ENCODE data around the gene MCOLN1.

Gene MCOLN1

DNA sequence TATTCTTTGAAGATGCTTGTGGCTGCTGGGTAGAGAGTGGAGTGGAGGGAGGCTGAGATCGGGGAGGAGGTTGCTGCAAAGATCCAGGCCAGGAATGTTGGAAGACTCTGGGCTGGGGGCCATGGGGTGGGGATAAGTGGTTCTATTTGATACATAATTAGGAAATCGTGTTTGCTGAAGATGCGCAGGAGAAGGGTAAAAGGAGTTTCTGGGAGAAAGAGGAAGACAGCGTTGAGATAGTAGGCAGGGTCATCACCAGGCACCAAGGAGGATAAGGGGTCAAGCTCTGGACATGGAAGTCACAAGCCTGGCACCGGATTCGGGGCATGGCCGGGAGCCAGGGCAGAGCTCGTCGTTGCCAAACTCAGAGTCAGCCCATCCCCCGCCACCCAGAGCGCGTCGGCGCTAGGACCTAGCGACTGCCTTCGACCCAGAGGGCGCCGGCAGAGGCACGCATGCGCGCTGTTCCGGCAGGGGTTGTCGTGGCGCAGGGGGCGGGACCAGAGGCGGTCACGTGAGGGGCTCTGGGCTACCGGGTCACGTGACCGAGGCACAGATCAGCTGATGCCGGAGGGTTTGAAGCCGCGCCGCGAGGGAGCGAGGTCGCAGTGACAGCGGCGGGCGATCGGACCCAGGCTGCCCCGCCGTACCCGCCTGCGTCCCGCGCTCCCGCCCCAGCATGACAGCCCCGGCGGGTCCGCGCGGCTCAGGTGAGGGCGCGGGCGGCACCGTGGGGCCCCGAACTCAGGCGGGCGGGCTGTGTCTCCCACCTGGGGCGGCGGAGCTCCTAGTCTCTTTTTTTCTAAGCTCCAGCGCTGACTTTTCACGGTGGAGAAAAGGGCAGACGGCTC is at the start of gene MCOLN1:
Gene MCOLN1 (plus strand): TSS at position 553 of the 851 bp plus-strand sequence. CDS start 127 bp downstream, at position 680.
- peak; percentile 97 for DNase-seq (ENCODE audit: low spot score)

- no peak for DNase-seq (ENCODE audit: low spot score)
Observed at GRCh38 chr19:7475665-7476064, 46.8 kb upstream of the MCOLN1 start.

- DNase-seq (ENCODE audit: low spot score): no peak
Observed at GRCh38 chr19:7476241-7476640, 46.2 kb upstream of the MCOLN1 start.

DNA sequence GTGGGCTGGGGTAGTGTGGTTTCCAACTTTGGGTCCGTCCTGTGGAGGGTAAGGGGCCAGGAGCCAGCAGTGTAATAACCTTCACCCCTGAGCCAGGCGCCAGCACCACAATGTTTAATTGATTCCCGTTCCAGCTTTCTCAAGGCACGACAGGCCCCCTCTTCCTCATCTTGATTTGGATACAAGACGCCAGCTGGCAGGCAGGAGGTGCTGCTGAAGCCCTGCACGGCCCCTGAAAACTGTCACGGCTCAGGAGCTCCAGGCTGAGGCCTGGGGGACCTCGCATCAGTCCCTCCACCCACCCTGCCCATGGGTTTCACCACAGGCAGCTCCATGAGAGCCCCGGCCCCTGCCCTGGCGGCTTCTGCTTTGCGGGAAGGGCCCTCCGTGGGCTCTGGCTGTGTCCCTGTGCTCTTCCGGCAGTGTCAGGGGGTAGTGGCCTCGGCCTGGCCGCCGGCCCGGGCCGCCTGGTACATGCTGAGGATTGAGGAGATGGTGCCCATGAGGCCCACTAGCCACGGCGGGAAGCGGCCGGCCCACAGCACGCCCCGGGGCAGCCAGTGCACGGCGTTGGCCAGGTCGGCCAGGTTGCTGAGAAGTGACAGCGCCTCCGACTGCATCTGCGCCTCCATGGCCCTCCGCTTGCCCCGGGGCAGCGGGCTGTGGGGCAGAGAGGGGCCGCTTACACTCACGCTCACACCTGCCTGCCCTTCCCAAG is 45.5 kb upstream of the MCOLN1 start:
- no peak for DNase-seq (ENCODE audit: low spot score)

DNA sequence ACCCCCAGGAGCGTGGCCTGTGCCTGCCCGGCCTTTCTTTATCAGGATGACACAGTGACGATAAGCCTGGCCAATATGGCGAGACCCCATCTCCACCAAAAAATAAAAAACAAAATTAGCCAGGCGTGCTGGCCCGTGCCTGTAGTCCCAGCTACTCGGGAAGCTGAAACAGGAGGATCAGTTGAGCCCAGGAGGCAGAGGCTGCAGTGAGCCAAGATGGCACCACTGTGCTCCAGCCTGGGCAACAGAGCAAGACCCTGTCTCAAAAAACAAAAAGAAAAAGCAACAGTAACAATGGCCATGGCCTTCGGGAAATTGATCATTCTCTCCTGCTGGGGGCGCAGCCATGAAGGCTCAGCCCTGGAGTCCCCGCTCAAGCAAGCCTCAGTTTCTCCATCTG is 44.7 kb upstream of the MCOLN1 start:
- no peak for DNase-seq (ENCODE audit: low spot score)

GRCh38 chr19:7478173-7478842 is 44.1 kb upstream of the MCOLN1 start:
- DNase-seq (ENCODE audit: low spot score): no peak

- no peak for DNase-seq (ENCODE audit: low spot score)
Observed at GRCh38 chr19:7478843-7479227, 43.6 kb upstream of the MCOLN1 start.

GRCh38 chr19:7480222-7480969 is 42.0 kb upstream of the MCOLN1 start:
- DNase-seq (ENCODE audit: low spot score): no peak

- DNase-seq (ENCODE audit: low spot score): no peak
Observed at GRCh38 chr19:7480970-7481255, 41.5 kb upstream of the MCOLN1 start.

DNA sequence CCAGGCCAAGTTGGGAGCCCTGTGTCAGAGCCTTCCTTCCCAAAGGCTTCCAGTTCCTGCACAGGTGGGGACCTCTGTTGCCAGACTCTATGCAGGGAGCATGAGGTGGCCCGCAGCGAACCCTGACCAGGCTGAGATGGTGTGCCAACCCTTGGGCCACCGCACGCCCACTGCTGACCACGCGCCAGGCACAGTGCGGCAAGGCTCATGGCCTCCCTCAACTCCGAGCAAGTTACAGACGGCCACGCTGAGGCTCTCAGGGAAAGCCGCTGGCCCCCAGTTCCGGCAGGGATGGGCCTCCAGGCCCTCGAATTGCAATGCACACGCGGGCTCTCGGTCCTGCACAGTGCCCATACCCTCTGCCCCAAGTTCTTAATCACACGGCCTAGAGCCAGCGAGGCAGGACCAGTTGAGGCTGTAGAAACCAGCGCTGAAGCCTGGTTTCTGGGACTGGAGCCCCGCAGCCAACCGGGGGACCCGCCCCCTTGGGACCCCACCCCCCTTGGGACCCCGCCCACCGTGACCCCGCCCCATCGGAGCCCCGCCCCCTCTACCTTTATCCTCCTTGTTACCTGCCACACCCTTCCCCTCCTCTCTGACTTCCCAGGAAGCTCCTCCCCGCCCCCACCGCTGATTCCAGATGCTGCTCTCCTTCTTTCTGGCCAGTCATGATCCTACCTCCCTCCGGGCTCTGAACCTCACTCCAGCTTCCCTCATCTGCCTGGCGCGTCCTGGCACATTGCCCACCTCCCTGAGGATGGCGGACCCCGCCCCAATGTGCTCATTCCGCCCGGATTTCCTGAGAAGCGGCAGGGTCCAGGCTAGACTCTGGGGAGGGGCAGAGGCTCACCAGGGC is 39.6 kb upstream of the MCOLN1 start:
- no peak for DNase-seq (ENCODE audit: low spot score)

GRCh38 chr19:7483720-7484201 is 38.7 kb upstream of the MCOLN1 start:
- DNase-seq (ENCODE audit: low spot score): no peak

GRCh38 chr19:7486923-7487322 is 35.5 kb upstream of the MCOLN1 start:
- no peak for DNase-seq (ENCODE audit: low spot score)

GRCh38 chr19:7488736-7489353 is 33.6 kb upstream of the MCOLN1 start, which contains the start of gene PEX11G:
Gene PEX11G (minus strand): TSS chr19:7489035. CDS start chr19:7489010, 25 bp downstream.
- peak; percentile 86 for DNase-seq (ENCODE audit: low spot score)

DNA sequence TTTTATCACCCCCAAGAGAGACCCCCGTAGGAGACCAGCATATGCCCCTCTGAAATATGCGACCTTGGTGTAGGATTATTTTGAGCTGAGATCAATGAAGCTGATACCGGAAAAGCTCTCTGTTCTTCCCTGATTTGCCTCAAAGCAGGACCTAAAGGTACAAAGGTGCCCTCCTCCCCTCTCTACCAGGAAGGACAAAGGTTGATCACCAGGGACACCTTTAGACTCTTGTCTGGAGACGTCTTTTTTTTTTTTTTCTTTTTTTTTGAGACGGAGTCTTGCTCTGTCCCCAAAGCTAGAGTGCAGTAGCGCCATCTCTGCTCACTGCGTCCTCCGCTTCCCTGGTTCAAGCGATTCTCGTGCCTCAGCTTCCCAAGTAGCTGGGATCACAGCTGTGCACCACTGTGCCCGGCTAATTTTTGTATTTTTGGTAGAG is 32.8 kb upstream of the MCOLN1 start:
- peak; percentile 11 for DNase-seq (ENCODE audit: low spot score)

GRCh38 chr19:7492142-7492541 is 30.3 kb upstream of the MCOLN1 start:
- DNase-seq (ENCODE audit: low spot score): no peak

DNA sequence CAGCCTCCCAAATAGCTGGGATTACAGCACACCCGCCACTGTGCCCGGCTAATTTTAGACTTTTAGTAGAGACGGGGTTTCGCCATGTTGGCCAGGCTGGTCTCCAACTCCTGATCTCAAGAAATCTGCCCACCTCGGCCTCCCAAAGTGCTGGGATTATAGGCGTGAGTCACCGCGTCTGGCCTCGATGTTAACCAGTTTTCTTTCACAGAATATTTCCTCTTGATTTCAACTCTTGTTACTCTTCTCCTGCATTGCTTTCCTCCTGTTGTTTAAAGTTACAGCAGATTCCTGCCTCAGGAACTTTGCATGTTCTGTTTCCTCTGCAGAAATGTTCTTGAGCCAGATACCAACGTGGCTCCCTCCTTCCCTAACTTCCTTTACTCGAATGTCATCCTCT is 29.9 kb upstream of the MCOLN1 start:
- DNase-seq (ENCODE audit: low spot score): no peak

DNA sequence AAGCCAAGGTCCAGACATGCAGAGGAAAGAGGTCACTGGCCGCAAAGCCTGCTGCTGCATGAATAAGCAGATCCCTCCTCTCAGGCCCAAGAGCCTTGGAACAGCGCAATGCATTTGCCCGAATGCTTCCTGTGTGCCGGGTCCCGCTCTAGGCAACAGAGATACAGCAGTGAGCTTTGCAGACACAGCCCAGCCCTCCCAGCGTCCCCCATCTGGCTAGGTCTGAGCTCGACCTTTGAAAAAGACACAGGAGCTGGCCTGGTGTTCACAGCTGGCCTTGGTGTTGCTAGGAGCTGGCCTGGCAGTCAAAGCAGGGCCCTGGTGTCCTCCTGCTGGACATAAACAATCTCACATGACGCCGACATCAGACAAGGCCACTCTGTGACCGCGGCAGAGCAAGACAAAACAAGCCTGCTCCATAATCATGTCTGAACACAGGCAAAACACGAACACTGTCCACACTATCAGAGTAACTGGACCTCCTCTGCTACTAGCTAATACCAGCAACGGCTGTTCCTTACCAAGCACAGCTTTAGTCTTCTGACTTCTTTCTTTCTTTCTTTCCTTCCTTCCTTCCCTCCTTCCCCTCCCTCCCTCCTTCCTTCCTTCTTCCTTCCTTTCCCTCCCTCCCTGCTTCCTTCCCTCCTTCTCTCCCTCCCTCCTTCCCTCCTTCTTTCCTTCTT is 27.9 kb upstream of the MCOLN1 start:
- DNase-seq (ENCODE audit: low spot score): peak; percentile 25

DNA sequence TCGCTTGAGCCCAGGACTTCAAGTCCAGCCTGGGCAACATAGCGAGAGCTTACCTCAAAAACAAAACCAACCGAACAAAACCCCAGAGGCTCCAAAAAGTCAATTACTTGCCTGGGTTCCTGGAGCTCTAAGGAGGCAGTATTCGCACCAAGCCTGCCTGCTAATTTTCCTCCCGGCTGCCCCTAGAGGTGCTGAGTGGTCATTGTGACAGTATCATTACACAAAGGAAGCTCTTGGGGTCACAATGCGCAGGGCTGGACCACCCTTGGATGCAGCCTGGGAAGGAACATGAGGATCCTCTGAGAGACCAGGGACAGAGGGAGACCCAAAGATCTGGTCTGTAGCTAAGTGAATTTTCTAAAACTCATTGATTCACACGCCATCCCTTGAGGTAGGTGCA is 25.1 kb upstream of the MCOLN1 start:
- DNase-seq (ENCODE audit: low spot score): no peak

- peak; percentile 86 for DNase-seq (ENCODE audit: low spot score)
Observed at GRCh38 chr19:7500811-7501450, 21.5 kb upstream of the MCOLN1 start.
